GM13976 (cell line): ENCODE data around the gene FLT1.

ENCODE experiments used
- DNase-seq: peaks from one replicate; pipeline ENCODE4 v3.0.0; 2012; ENCODE audit warnings: low spot score
- in situ Hi-C: fragments of 300-500 bp; cut with MboI; formaldehyde crosslinking; loops from one replicate; pipeline ENCODE4 v1.12.0; 2022; ENCODE audit warnings: low sequenced_read_pairs, mixed read lengths, inconsistent platforms; ENCODE audit not compliant: unreplicated experiment
- TF ChIP-seq, protein P1 (sequence below): IDR thresholded peaks from 2 replicates; pipeline ENCODE4 v1.5.1; 2012; ENCODE audit warnings: borderline replicate concordance, mild to moderate bottlenecking; ENCODE audit not compliant: insufficient read depth; ENCODE audit errors: extremely low read depth, missing control alignments, control extremely low read depth

Gene FLT1

DNA sequence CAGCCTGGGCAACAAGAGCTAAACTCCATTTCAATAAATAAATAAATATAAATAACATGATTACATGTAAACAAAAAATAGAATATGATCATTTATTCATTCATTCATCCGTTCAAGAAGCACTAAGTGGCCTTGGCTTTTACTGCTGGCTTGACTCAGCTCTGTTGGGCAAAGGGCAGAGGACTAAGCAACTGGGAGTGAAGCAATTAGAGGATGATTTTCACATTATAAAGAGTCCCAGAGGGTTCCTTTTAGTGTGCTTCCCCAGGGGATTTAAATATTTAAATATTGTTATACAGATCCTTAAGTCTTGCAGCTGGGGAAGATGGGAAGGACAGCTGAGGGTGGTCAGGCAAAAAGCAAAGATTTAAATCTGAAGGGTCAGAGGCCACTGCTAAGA, 34.9 kb upstream of the FLT1 start:
- DNase-seq = no peak
- in situ Hi-C loops = no loop called here
- TF ChIP-seq, protein P1, sequence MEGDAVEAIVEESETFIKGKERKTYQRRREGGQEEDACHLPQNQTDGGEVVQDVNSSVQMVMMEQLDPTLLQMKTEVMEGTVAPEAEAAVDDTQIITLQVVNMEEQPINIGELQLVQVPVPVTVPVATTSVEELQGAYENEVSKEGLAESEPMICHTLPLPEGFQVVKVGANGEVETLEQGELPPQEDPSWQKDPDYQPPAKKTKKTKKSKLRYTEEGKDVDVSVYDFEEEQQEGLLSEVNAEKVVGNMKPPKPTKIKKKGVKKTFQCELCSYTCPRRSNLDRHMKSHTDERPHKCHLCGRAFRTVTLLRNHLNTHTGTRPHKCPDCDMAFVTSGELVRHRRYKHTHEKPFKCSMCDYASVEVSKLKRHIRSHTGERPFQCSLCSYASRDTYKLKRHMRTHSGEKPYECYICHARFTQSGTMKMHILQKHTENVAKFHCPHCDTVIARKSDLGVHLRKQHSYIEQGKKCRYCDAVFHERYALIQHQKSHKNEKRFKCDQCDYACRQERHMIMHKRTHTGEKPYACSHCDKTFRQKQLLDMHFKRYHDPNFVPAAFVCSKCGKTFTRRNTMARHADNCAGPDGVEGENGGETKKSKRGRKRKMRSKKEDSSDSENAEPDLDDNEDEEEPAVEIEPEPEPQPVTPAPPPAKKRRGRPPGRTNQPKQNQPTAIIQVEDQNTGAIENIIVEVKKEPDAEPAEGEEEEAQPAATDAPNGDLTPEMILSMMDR = no peak

DNA sequence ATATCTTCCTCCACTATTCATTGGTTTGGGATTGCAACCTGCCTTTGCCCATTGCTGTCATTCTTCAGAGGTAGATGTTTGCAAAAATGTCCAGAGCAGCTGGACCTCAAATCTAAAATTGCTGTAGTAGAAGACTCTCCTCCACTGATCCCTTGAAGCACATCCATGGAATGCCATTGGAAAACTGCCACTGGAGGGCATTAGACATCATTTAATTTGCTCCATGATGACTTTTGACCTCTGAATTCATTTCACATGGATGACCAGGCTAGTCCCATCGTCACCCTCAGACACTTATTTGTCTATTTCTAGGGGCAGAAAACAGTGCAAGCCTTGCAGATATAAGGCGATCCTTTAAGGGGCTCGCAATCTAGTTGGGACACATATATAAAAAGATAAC, 33.9 kb upstream of the FLT1 start:
- DNase-seq = no peak
- TF ChIP-seq, protein P1 = no peak
- in situ Hi-C loops = no loop called here

DNA sequence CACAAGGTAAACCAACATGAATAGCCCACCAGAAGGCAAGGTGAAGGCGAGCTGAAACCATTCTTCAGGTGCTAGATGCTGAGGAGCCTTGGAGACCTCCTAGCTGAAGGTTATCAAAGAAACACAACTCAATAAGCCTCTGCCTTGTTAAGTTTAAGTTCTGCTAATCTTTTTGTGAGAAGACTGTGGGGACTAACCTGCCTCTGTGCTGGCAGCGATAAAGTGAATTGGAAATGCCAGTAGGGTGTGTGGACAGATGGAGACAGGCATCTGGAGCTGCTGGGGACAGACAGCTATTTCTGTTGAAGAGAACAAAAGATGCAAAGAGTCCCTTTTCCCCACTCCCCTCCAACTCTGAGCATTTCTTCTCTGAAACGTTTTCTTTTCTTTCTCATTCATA, 33.5 kb upstream of the FLT1 start:
- in situ Hi-C loops = no loop called here
- TF ChIP-seq, protein P1 = no peak

DNA sequence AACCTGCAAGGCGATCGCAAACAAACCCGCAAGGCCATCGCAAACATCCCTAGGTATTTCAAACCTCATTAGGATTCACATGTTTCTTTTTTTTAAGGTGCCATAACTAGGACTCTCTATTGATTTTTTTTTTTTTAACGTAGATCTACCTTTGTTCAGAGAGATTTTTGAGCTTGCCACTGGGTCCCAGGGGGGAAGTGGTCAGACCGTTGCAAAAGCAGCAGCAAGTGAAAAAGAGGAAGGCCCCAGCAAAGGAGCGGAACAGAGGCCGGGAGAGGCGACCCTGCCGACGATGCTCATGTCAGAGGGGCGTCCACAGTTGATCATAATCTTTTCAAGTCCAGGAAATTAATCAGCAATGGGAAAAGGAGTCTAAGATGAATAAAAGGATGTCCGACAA, 32.7 kb upstream of the FLT1 start:
- in situ Hi-C loops = no loop called here
- DNase-seq = no peak
- TF ChIP-seq, protein P1 = no peak

More for the DNA sequence above, 33.5 kb upstream of the FLT1 start:
- DNase-seq = no peak

DNA sequence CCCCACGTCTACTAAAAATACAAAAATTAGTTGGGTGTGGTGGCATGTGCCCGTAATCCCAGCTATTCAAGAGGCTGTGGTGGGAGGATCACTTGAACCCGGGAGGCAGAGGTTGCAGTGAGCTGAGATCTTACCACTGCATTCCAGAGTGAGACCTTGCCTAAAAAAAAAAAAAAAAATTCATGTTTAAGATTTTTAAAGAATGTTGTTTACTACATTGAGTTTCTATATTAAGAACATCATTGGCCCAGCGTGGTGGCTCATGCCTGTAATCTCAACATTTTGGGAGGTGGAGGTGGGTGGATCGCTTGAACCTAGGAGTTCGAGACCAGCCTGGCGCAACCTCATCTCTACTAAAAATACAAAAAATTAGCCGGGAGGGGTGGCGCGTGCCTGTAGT, 31.9 kb upstream of the FLT1 start:
- no peak for DNase-seq
- TF ChIP-seq, protein P1 = no peak
- in situ Hi-C loops = no loop called here

DNA sequence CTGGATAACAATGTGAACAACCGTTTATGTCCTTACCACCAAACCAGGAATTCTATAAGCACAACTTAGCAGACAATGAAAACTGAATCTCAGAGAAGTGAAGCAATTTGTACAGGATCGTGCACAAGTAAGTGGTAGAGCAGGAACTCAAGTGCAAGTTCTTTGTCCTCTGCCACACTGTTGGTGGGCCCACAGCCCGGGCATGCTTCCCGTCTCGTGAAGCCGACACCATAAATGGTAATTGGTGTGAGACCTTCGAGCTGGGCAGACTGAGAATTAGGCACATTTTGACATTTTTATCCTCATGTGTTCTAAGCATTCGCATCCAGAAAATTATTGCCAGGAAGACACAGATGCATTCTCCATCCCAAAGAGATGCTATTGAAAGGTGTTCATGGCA, 27.9 kb upstream of the FLT1 start:
- in situ Hi-C loops = no loop called here
- TF ChIP-seq, protein P1 = no peak
- no peak for DNase-seq

DNA sequence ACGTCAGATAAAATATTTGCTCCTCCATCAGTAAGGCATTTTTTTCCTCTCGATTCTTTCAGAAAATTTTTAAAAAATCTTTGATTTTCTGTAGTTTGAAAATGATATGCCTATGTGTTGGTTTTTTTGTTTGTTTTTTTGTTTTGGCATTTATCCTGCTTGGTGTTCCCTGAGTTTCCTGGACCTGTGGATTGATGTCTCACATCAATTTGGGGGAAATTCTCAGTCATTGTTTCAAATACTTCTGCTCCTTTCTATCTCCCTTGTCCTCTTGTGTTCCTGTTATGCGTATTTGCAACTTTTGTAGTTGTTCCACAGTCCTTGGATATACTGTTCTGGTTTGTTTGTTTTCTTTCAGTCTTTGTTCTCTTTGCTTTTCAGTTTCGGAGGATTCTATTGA, 18.8 kb upstream of the FLT1 start:
- DNase-seq = no peak
- TF ChIP-seq, protein P1 = no peak
- in situ Hi-C loops = no loop called here
